ENCODE measurements around the gene CDC42BPG. TPM values are rescaled to one million over a fixed set of nuclear protein-coding genes. Genes with fewer than 3 reads are reported as not detected.

Gene CDC42BPG
- total and polyA plus RNA-seq, 9 of the 15 experiments (the other 6 are each of a cell fraction or from before 2014, with no cell fraction given) = 0.04 to 8.8 (median 2.1) TPM

- TF ChIP-seq, protein P1, sequence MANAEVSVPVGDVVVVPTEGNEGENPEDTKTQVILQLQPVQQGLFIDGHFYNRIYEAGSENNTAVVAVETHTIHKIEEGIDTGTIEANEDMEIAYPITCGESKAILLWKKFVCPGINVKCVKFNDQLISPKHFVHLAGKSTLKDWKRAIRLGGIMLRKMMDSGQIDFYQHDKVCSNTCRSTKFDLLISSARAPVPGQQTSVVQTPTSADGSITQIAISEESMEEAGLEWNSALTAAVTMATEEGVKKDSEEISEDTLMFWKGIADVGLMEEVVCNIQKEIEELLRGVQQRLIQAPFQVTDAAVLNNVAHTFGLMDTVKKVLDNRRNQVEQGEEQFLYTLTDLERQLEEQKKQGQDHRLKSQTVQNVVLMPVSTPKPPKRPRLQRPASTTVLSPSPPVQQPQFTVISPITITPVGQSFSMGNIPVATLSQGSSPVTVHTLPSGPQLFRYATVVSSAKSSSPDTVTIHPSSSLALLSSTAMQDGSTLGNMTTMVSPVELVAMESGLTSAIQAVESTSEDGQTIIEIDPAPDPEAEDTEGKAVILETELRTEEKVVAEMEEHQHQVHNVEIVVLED (CRISPR knock-in tag; IDR thresholded peaks at IDR 0.05) = peak; percentile 77
- TF ChIP-seq NR0B1 (IDR thresholded peaks at IDR 0.05; ENCODE audit: partially characterized antibody) = no peak
- peak; percentile 54; the same call in 1 of the 2 replicates for TF ChIP-seq SIN3B (IDR thresholded peaks at IDR 0.05; ENCODE audit: low read depth)
- TF ChIP-seq DIDO1 (tag; IDR thresholded peaks at IDR 0.05; ENCODE audit: low read depth) = 0 out of 2 replicates have a peak, but pooled peaks have one; percentile 52
- TF ChIP-seq CHD7 (IDR thresholded peaks at IDR 0.05; ENCODE audit: low read depth, low read length) = no peak
- no peak; the same call in 1 of the 2 replicates for TF ChIP-seq ZNF12 (CRISPR knock-in tag; IDR thresholded peaks at IDR 0.05)
- TF ChIP-seq ZNF224 (CRISPR knock-in tag; IDR thresholded peaks at IDR 0.05) = no peak
- peak; percentile 93 for TF ChIP-seq ZNF143 (CRISPR knock-in tag; IDR thresholded peaks at IDR 0.05)
- TF ChIP-seq PYGO2 (tag; IDR thresholded peaks at IDR 0.05) = no peak
- no peak for TF ChIP-seq POLR3G (IDR thresholded peaks at IDR 0.05; ENCODE audit: extremely low read depth, insufficient read length, insufficient replicate concordance)
- peak; percentile 91 for TF ChIP-seq POLR2G (IDR thresholded peaks at IDR 0.05; ENCODE audit: low read depth, low read length)
- peak; percentile 76 for TF ChIP-seq EGR1 (conservative IDR thresholded peaks at IDR 0.05)
- no peak for TF ChIP-seq ERF (CRISPR knock-in tag; IDR thresholded peaks at IDR 0.05)
These were observed 34.1 kb downstream of the CDC42BPG start, which contains the start of gene MEN1 (continued) for GRCh38 chr11:64810271-64810890.

Measured in K562 (cell line).